NCI-H2081 treated with DMSO at 0.1 percent for 48 hours (cell line): ENCODE results near the gene CALCOCO1.
"Not testable (repeated sequence)": the region's sequence is repeated elsewhere in the genome, so short reads cannot be mapped to it uniquely, and the experiment has no call there.

ENCODE experiments used
- DNase-seq: peaks from one replicate; lab custom pipeline; 2025; lab: John Stamatoyannopoulos, UW

CALCOCO1 gene

GRCh38 chr12:53696655-53697331 is 30.5 kb downstream of the CALCOCO1 start:
- DNase-seq, result no peak

- peak; percentile 80 for DNase-seq
Observed at GRCh38 chr12:53696285-53696654, 31.0 kb downstream of the CALCOCO1 start.

GRCh38 chr12:53695152-53696145 is 31.8 kb downstream of the CALCOCO1 start:
- DNase-seq, result no peak

- DNase-seq, result no peak
Observed at GRCh38 chr12:53694756-53695151, 32.5 kb downstream of the CALCOCO1 start.

- DNase-seq, result no peak
Observed at GRCh38 chr12:53688134-53688533, 39.1 kb downstream of the CALCOCO1 start.

- DNase-seq, result no peak
Observed at GRCh38 chr12:53686436-53686835, 40.8 kb downstream of the CALCOCO1 start.

- DNase-seq, result no peak
Observed at GRCh38 chr12:53684654-53685220, 42.5 kb downstream of the CALCOCO1 start.

GRCh38 chr12:53683983-53684382 is 43.3 kb downstream of the CALCOCO1 start:
- DNase-seq, result no peak

- no peak for DNase-seq
Observed at GRCh38 chr12:53683494-53683893, 43.8 kb downstream of the CALCOCO1 start.

- DNase-seq, result not testable (repeated sequence)
Observed at GRCh38 chr12:53680061-53680460, 47.2 kb downstream of the CALCOCO1 start.

- DNase-seq, result no peak
Observed at GRCh38 chr12:53677800-53678148, 49.5 kb downstream of the CALCOCO1 start.

- DNase-seq, result no peak
Observed at GRCh38 chr12:53677016-53677799, 50.0 kb downstream of the CALCOCO1 start.

- DNase-seq, result no peak
Observed at GRCh38 chr12:53676656-53677015, 50.6 kb downstream of the CALCOCO1 start.

- DNase-seq, result peak; percentile 98
Observed at GRCh38 chr12:53675701-53676607, 51.3 kb downstream of the CALCOCO1 start, which contains the start of gene ATP5MC2. Gene ATP5MC2, minus strand, starts transcription at chr12:53676083. Its CDS starts 3,469 bp downstream, at chr12:53672614.

GRCh38 chr12:53674977-53675700 is 52.1 kb downstream of the CALCOCO1 start:
- DNase-seq, result no peak

- DNase-seq, result no peak
Observed at GRCh38 chr12:53670971-53671370, 56.3 kb downstream of the CALCOCO1 start.

- no peak for DNase-seq
Observed at GRCh38 chr12:53670308-53670707, 56.9 kb downstream of the CALCOCO1 start.

GRCh38 chr12:53667080-53667479 is 60.2 kb downstream of the CALCOCO1 start:
- DNase-seq, result no peak

- DNase-seq, result no peak
Observed at GRCh38 chr12:53664936-53665335, 62.3 kb downstream of the CALCOCO1 start.

- no peak for DNase-seq
Observed at GRCh38 chr12:53664191-53664590, 63.1 kb downstream of the CALCOCO1 start.
